Measurements from ENCODE around the gene MYO5B.

DNA sequence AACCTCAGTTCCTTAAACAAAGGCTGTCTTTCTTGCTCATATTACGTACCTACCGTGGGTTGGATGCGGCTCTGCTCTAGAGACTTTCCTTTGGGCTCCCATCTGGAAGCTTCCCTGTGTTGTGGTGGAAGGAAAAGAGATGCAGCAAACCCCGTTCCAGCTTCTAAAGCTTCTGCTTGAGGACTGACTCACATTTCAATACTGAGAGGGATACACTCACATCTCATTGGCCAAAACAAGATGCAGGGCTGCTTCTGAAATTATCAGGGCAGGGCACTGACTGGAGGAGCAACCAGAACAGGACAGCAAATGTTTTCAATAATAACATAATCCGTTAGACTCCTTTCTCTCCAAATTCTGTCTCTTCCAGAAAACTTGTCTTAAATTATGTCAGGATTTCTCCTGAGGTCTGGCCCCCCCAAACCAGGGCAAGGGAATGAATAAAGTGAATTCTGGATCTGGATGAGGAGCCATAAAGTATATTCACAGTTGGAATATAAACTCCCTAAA is 4.5 kb upstream of the MYO5B start:
- TF ChIP-seq, protein P1, sequence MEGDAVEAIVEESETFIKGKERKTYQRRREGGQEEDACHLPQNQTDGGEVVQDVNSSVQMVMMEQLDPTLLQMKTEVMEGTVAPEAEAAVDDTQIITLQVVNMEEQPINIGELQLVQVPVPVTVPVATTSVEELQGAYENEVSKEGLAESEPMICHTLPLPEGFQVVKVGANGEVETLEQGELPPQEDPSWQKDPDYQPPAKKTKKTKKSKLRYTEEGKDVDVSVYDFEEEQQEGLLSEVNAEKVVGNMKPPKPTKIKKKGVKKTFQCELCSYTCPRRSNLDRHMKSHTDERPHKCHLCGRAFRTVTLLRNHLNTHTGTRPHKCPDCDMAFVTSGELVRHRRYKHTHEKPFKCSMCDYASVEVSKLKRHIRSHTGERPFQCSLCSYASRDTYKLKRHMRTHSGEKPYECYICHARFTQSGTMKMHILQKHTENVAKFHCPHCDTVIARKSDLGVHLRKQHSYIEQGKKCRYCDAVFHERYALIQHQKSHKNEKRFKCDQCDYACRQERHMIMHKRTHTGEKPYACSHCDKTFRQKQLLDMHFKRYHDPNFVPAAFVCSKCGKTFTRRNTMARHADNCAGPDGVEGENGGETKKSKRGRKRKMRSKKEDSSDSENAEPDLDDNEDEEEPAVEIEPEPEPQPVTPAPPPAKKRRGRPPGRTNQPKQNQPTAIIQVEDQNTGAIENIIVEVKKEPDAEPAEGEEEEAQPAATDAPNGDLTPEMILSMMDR (IDR thresholded peaks at IDR 0.05; ENCODE audit: insufficient read depth, low read length, poor library complexity, severe bottlenecking): no peak
- no peak for TF ChIP-seq EZH2phosphoT487 (conservative IDR thresholded peaks at IDR 0.05; ENCODE audit: low read length)
